ENCODE measurements around the gene ARL13B. TPM values are rescaled to one million over a fixed set of nuclear protein-coding genes. Genes with fewer than 3 reads are reported as not detected.
"Not testable (repeated sequence)": the region's sequence is repeated elsewhere in the genome, so short reads cannot be mapped to it uniquely, and the experiment has no call there.

ARL13B gene
- total RNA-seq, 1 experiment from 2014 or later: 9.3 TPM

- ATAC-seq: no peak
- TF ChIP-seq CTCF (IDR thresholded peaks at IDR 0.05) (no peak), E2F5 (CRISPR knock-in tag; IDR thresholded peaks at IDR 0.05) (no peak), ZNF232 (CRISPR knock-in tag; IDR thresholded peaks at IDR 0.05) (no peak), NFE2L1 (CRISPR knock-in tag; IDR thresholded peaks at IDR 0.05) (no peak), KAT7 (CRISPR knock-in tag; IDR thresholded peaks at IDR 0.05; ENCODE audit: borderline replicate concordance) (no peak), PRRX2 (CRISPR knock-in tag; IDR thresholded peaks at IDR 0.05) (no peak), OVOL2 (CRISPR knock-in tag; IDR thresholded peaks at IDR 0.05; ENCODE audit: borderline replicate concordance) (no peak), SOX15 (CRISPR knock-in tag; IDR thresholded peaks at IDR 0.05) (no peak), ZNF281 (CRISPR knock-in tag; IDR thresholded peaks at IDR 0.05) (no peak), GABPB1 (CRISPR knock-in tag; IDR thresholded peaks at IDR 0.05) (no peak), JUN (CRISPR knock-in tag; IDR thresholded peaks at IDR 0.05) (no peak), NFYB (CRISPR knock-in tag; conservative IDR thresholded peaks at IDR 0.05; ENCODE audit: low read depth) (no peak), ETV6 (CRISPR knock-in tag; IDR thresholded peaks at IDR 0.05) (no peak), RORB (CRISPR knock-in tag; IDR thresholded peaks at IDR 0.05) (no peak), FOXK1 (CRISPR knock-in tag; IDR thresholded peaks at IDR 0.05) (no peak)
- TF ChIP-seq, protein P1, sequence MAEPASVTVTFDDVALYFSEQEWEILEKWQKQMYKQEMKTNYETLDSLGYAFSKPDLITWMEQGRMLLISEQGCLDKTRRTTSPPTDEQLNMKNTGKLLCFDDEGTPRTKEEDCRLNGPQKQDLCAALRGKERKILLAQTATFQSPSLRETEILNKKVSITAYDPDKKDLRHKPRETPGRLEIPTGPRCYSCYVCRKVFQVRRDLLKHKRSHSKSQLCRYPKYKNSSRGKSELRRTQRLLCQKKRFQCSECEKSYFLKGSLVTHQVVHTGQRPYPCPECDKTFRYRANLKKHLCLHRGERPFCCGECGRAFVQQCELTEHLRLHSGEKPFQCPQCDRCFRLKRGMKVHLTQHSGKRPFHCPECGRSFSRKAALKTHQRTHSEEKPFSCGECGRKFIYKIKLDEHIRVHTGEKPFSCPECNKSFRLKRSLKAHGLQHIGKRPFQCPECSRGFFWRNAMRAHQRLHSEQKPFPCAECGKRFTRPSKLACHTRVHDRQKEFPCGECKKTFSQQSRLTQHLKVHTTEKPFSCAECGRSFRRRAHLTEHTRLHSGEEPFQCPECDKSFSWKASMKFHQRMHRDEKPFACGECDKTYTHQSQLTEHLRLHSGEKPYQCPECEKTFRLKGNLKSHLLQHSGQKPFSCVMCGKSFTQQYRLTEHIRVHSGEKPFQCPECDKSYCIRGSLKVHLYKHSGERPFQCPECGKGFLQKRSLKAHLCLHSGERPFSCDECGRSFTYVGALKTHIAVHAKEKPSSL (CRISPR knock-in tag; conservative IDR thresholded peaks at IDR 0.05): no peak
- TF ChIP-seq, protein P2, sequence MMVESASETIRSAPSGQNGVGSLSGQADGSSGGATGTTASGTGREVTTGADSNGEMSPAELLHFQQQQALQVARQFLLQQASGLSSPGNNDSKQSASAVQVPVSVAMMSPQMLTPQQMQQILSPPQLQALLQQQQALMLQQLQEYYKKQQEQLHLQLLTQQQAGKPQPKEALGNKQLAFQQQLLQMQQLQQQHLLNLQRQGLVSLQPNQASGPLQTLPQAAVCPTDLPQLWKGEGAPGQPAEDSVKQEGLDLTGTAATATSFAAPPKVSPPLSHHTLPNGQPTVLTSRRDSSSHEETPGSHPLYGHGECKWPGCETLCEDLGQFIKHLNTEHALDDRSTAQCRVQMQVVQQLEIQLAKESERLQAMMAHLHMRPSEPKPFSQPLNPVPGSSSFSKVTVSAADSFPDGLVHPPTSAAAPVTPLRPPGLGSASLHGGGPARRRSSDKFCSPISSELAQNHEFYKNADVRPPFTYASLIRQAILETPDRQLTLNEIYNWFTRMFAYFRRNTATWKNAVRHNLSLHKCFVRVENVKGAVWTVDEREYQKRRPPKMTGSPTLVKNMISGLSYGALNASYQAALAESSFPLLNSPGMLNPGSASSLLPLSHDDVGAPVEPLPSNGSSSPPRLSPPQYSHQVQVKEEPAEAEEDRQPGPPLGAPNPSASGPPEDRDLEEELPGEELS (CRISPR knock-in tag; IDR thresholded peaks at IDR 0.05): no peak
- TF ChIP-seq, protein P3, sequence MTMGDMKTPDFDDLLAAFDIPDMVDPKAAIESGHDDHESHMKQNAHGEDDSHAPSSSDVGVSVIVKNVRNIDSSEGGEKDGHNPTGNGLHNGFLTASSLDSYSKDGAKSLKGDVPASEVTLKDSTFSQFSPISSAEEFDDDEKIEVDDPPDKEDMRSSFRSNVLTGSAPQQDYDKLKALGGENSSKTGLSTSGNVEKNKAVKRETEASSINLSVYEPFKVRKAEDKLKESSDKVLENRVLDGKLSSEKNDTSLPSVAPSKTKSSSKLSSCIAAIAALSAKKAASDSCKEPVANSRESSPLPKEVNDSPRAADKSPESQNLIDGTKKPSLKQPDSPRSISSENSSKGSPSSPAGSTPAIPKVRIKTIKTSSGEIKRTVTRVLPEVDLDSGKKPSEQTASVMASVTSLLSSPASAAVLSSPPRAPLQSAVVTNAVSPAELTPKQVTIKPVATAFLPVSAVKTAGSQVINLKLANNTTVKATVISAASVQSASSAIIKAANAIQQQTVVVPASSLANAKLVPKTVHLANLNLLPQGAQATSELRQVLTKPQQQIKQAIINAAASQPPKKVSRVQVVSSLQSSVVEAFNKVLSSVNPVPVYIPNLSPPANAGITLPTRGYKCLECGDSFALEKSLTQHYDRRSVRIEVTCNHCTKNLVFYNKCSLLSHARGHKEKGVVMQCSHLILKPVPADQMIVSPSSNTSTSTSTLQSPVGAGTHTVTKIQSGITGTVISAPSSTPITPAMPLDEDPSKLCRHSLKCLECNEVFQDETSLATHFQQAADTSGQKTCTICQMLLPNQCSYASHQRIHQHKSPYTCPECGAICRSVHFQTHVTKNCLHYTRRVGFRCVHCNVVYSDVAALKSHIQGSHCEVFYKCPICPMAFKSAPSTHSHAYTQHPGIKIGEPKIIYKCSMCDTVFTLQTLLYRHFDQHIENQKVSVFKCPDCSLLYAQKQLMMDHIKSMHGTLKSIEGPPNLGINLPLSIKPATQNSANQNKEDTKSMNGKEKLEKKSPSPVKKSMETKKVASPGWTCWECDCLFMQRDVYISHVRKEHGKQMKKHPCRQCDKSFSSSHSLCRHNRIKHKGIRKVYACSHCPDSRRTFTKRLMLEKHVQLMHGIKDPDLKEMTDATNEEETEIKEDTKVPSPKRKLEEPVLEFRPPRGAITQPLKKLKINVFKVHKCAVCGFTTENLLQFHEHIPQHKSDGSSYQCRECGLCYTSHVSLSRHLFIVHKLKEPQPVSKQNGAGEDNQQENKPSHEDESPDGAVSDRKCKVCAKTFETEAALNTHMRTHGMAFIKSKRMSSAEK (CRISPR knock-in tag; IDR thresholded peaks at IDR 0.05; ENCODE audit: borderline replicate concordance): no peak
- TF ChIP-seq, protein P4, sequence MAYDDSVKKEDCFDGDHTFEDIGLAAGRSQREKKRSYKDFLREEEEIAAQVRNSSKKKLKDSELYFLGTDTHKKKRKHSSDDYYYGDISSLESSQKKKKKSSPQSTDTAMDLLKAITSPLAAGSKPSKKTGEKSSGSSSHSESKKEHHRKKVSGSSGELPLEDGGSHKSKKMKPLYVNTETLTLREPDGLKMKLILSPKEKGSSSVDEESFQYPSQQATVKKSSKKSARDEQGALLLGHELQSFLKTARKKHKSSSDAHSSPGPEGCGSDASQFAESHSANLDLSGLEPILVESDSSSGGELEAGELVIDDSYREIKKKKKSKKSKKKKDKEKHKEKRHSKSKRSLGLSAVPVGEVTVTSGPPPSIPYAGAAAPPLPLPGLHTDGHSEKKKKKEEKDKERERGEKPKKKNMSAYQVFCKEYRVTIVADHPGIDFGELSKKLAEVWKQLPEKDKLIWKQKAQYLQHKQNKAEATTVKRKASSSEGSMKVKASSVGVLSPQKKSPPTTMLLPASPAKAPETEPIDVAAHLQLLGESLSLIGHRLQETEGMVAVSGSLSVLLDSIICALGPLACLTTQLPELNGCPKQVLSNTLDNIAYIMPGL (CRISPR knock-in tag; IDR thresholded peaks at IDR 0.05): no peak
- TF ChIP-seq, protein P5, sequence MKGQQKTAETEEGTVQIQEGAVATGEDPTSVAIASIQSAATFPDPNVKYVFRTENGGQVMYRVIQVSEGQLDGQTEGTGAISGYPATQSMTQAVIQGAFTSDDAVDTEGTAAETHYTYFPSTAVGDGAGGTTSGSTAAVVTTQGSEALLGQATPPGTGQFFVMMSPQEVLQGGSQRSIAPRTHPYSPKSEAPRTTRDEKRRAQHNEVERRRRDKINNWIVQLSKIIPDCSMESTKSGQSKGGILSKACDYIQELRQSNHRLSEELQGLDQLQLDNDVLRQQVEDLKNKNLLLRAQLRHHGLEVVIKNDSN (CRISPR knock-in tag; IDR thresholded peaks at IDR 0.05): no peak
- Mint-ChIP-seq H3K27ac (no peak overlapping the region), H3K4me1 (no peaks in the 10 kb centered on the region), H3K4me3 (no peak overlapping the region), H3K9me3 (peaks cover 5% of the 10 kb centered on the region), H3K27me3 (ENCODE audit: low read depth) (no peaks in the 10 kb centered on the region), H3K36me3 (peaks cover 13% of the 10 kb centered on the region)
- no peak for DNase-seq (ENCODE audit: low spot score)
- ChIA-PET CTCF (no interaction called here), POLR2A (no interaction called here)
Measured at GRCh38 chr3:94076055-94076454, 96.1 kb downstream of the ARL13B start.

DNA sequence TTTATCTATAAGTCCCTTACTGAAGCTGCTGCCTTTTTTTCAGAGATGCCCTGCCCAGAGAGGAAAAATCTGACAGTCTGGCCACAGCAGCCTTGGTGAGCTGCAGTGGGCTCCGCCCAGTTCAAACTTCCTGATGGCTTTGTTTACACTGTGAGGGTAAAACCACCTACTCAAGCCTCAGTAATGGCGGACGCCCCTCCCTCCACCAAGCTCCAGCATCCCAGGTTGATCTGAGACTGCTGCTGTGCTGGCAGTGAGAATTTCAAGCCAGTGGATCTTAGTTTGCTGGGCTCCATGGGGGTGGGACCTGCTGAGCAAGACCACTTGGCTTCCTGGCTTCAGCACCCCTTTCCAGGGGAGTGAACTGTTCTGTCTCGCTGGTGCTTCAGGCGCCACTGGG, 100.6 kb downstream of the ARL13B start:
- H3K36me3 Mint-ChIP-seq; DNase-seq (ENCODE audit: low spot score); H3K9me3 Mint-ChIP-seq; ATAC-seq; H3K4me1 Mint-ChIP-seq; H3K27ac Mint-ChIP-seq; H3K27me3 Mint-ChIP-seq (ENCODE audit: low read depth); POLR2A ChIA-PET; H3K4me3 Mint-ChIP-seq: not testable (repeated sequence)
- CTCF ChIA-PET: interaction anchor here (0.9 kb wide), 1 partner anchor 11 kb away, joined by 3 read pairs; no protein-coding TSS in a partner anchor

Measured in WTC11 (cell line).